A549 (cell line): ENCODE data around the gene RAD18. TPM values are rescaled to one million over a fixed set of nuclear protein-coding genes. Genes with fewer than 3 reads are reported as not detected.

Source experiments
- ATAC-seq, 2 experiments: fragments of 200-7000 bp in 1 of 2; fragments of >200 bp in 1 of 2; cut with Nextera tagmentation in 1 of 2; cut with Tn5 transposase in 1 of 2; 3 replicates each; pipeline versions ENCODE4 v1.8.0 to v1.9.1; 2018 to 2020; ENCODE audit warnings: mild to moderate bottlenecking in 1 of 2, moderate library complexity in 1 of 2
- CTCF ChIA-PET: fragments of 300-600 bp; sonication (Branson Sonifier 250); formaldehyde crosslinking; extraction: SDS; loops from one replicate; lab custom pipeline; 2021; ENCODE audit warnings: antibody characterized with exemption, inconsistent platforms; lab: Yijun Ruan, JAX
- POLR2A ChIA-PET: fragments of 350-600 bp; formaldehyde crosslinking; extraction: SDS; loops from one replicate; lab custom pipeline; 2021; ENCODE audit warnings: antibody characterized with exemption, inconsistent platforms; lab: Yijun Ruan, JAX
- DNase-seq, 2 experiments: peaks; one replicate each; pipeline versions ENCODE4 v3.0.0 to v3.0.0-alpha.2; 2011 to 2016; ENCODE audit warnings: low read depth in 1 of 2, low spot score in 1 of 2
- FAIRE-seq: peaks from 2 replicates; lab custom pipeline; 2011; peaks lifted over from hg19 to GRCh38; lab: Jason Lieb, UNC
- H3K27ac ChIP-seq, 2 experiments: fragments of >200 bp; sonication (Bioruptor Twin); formaldehyde crosslinking; 3 replicates each; pipeline ENCODE4 v1.5.1; 2016 to 2017
- H3K4me1 ChIP-seq: fragments of >200 bp; sonication (Bioruptor Twin); formaldehyde crosslinking; 3 replicates; pipeline ENCODE4 v1.6.1; 2016
- H3K4me2 ChIP-seq: fragments of >200 bp; sonication (Bioruptor Twin); formaldehyde crosslinking; 3 replicates; pipeline ENCODE4 v1.6.1; 2016
- H3K4me3 ChIP-seq: fragments of >200 bp; sonication (Bioruptor Twin); formaldehyde crosslinking; 3 replicates; pipeline ENCODE4 v1.5.1; 2016
- H3K9me3 ChIP-seq: fragments of >200 bp; sonication (Bioruptor Twin); formaldehyde crosslinking; 3 replicates; pipeline ENCODE4 v1.6.1; 2016
- BHLHE40 ChIP-seq: IDR thresholded peaks from 2 replicates; pipeline ENCODE4 v1.6.1; 2012; ENCODE audit warnings: low read depth, low read length, inconsistent platforms
- CHD2 ChIP-seq: fragments of 150-350 bp; IDR thresholded peaks from 2 replicates; pipeline ENCODE4 v1.6.1; 2014; ENCODE audit warnings: low read length; ENCODE audit not compliant: partially characterized antibody
- CTCF ChIP-seq: fragments of >200 bp; sonication (Bioruptor Twin); formaldehyde crosslinking; IDR thresholded peaks from 3 replicates; pipeline ENCODE4 v1.5.1; 2016
- EHMT2 ChIP-seq: fragments of 200-600 bp; sonication (generic); IDR thresholded peaks from 2 replicates; pipeline ENCODE4 v1.6.1; 2016; ENCODE audit warnings: antibody characterized with exemption, low read depth, mild to moderate bottlenecking, moderate library complexity
- EP300 ChIP-seq, 2 experiments: fragments of >200 bp; sonication (Bioruptor Twin); formaldehyde crosslinking; IDR thresholded peaks; 2 replicates in 1 of 2; 3 replicates in 1 of 2; pipeline ENCODE4 v1.6.1; 2016 to 2017
- FOSL2 ChIP-seq, 2 experiments: fragments of 450-650 bp in 1 of 2; fragments of >200 bp in 1 of 2; sonication (Bioruptor Twin) in 1 of 2; formaldehyde crosslinking; IDR thresholded peaks; 2 replicates each; pipeline versions ENCODE4 v1.5.0 to v1.6.1; 2016 to 2020; ENCODE audit warnings: mild to moderate bottlenecking in 1 of 2, moderate library complexity in 1 of 2
- GATA3 ChIP-seq: IDR thresholded peaks from 2 replicates; pipeline ENCODE4 v1.6.1; 2012; ENCODE audit warnings: borderline replicate concordance
- HDAC2 ChIP-seq: fragments of 200-600 bp; sonication (generic); IDR thresholded peaks from 2 replicates; pipeline ENCODE4 v1.6.1; 2016
- HES2 ChIP-seq: fragments of >200 bp; sonication (Bioruptor Twin); formaldehyde crosslinking; IDR thresholded peaks from 2 replicates; pipeline ENCODE4 v1.6.1; 2016
- HOXB13 ChIP-seq: fragments of 250-450 bp; sonication (Bioruptor Pico); IDR thresholded peaks from 2 replicates; pipeline ENCODE4 v1.5.0; 2020; ENCODE audit warnings: low read depth, mild to moderate bottlenecking, moderate library complexity
- HOXB5 ChIP-seq: fragments of 250-450 bp; sonication (Bioruptor Pico); IDR thresholded peaks from 2 replicates; pipeline ENCODE4 v1.5.0; 2020; ENCODE audit warnings: mild to moderate bottlenecking, moderate library complexity
- JUNB ChIP-seq: fragments of >200 bp; sonication (Bioruptor Twin); formaldehyde crosslinking; IDR thresholded peaks from 2 replicates; pipeline ENCODE4 v1.6.1; 2016
- KDM5A ChIP-seq: fragments of 200-600 bp; sonication (generic); IDR thresholded peaks from 2 replicates; pipeline ENCODE4 v1.6.1; 2016; ENCODE audit warnings: antibody characterized with exemption, mild to moderate bottlenecking
- MAFK ChIP-seq: fragments of 450-650 bp; IDR thresholded peaks from 2 replicates; pipeline ENCODE4 v1.6.1; 2014; ENCODE audit not compliant: partially characterized antibody
- NR3C1 ChIP-seq: fragments of >200 bp; sonication (Bioruptor Twin); formaldehyde crosslinking; IDR thresholded peaks from 3 replicates; pipeline ENCODE4 v1.6.1; 2017
- PBX3 ChIP-seq: IDR thresholded peaks from 2 replicates; pipeline ENCODE4 v1.6.1; 2012
- PHF8 ChIP-seq: fragments of 200-600 bp; sonication (generic); IDR thresholded peaks from 2 replicates; pipeline ENCODE4 v1.6.1; 2016; ENCODE audit warnings: low read depth, mild to moderate bottlenecking, antibody characterized with exemption, moderate library complexity, borderline replicate concordance
- RAD21 ChIP-seq, 2 experiments: fragments of >200 bp in 1 of 2; sonication (Bioruptor Twin) in 1 of 2; formaldehyde crosslinking in 1 of 2; IDR thresholded peaks in 1 of 2; conservative IDR thresholded peaks in 1 of 2; 2 replicates in 1 of 2; 3 replicates in 1 of 2; pipeline ENCODE4 v1.6.1; 2012 to 2018; ENCODE audit warnings: inconsistent platforms in 1 of 2
- REST ChIP-seq: fragments of 200-600 bp; sonication (generic); IDR thresholded peaks from 2 replicates; pipeline ENCODE4 v1.6.1; 2016; ENCODE audit warnings: antibody characterized with exemption, mild to moderate bottlenecking, moderate library complexity
- RFX5 ChIP-seq: fragments of 450-650 bp; IDR thresholded peaks from 2 replicates; pipeline ENCODE4 v1.7.1; 2014; ENCODE audit warnings: antibody characterized with exemption, mild to moderate bottlenecking, moderate library complexity
- SMC3 ChIP-seq: fragments of >200 bp; sonication (Bioruptor Twin); formaldehyde crosslinking; IDR thresholded peaks from 3 replicates; pipeline ENCODE4 v1.6.1; 2018; ENCODE audit warnings: inconsistent platforms
- TP53 ChIP-seq: fragments of 250-450 bp; sonication (Bioruptor Pico); IDR thresholded peaks from 2 replicates; pipeline ENCODE4 v1.5.0; 2021; ENCODE audit warnings: mild to moderate bottlenecking, moderate library complexity
- USF2 ChIP-seq: fragments of 450-650 bp; IDR thresholded peaks from 2 replicates; pipeline ENCODE4 v1.6.1; 2014; ENCODE audit warnings: antibody characterized with exemption
- ZFP36 ChIP-seq: fragments of 450-650 bp; IDR thresholded peaks from 2 replicates; pipeline ENCODE4 v1.6.1; 2014; ENCODE audit warnings: borderline replicate concordance; ENCODE audit not compliant: partially characterized antibody
- ZSCAN20 ChIP-seq: fragments of 250-450 bp; sonication (Bioruptor Pico); IDR thresholded peaks from 2 replicates; pipeline ENCODE4 v1.8.0; 2022; ENCODE audit warnings: mild to moderate bottlenecking, moderate library complexity
- WGBS: methylation state at CpG from one replicate; pipeline ENCODE4 v1.1.6; 2017; ENCODE audit errors: missing lambda C conversion rate; 5-methylcytosine and 5-hydroxymethylcytosine counted together
- polyA plus RNA-seq, 4 experiments: library from polyadenylated mRNA; depleted of rRNA in 3 of 4; stranded (reverse); fragments of >200 nt; fragmentation: RNase III in 1 of 4; extraction: RNeasy Plus Mini Kit Qiagen cat#74134 plus additional on column Dnase treatment in 1 of 4; gene quantifications; 2 replicates in 3 of 4; 3 replicates in 1 of 4; pipeline ENCODE4 v1.2.3, GENCODE V29; 2011 to 2017

The RAD18 gene
- polyA plus RNA-seq, 2 of the 4 experiments (the other 2 are of a cell fraction) = 11.8 to 23.2 TPM

- H3K4me2 ChIP-seq = no peak overlapping the region
- ATAC-seq (no peak), FAIRE-seq (no peak), DNase-seq (no peak)
- WGBS = 84% methylated on average over 3 of the region's 3 CpGs
- no peaks in the 10 kb centered on the region for H3K9me3 ChIP-seq
- TF ChIP-seq HDAC2 (no peak), FOSL2 (IDR thresholded peaks at IDR 0.05) (no peak), FOSL2 (CRISPR knock-in tag; IDR thresholded peaks at IDR 0.05) (no peak), EP300 (IDR thresholded peaks at IDR 0.05) (no peak), HES2 (no peak), PHF8 (no peak), TP53 (CRISPR knock-in tag) (no peak), CTCF (no peak), SMC3 (no peak), REST (no peak), ZFP36 (no peak)
- H3K27ac ChIP-seq = peak overlapping the region in 1 of 2 experiments; percentile 60; a peak in 2 of 6 replicates
- H3K4me3 ChIP-seq = no peak overlapping the region
- POLR2A ChIA-PET = no interaction called here
- CTCF ChIA-PET = interaction anchor here (0.7 kb wide), 1 partner anchor 10 kb away, joined by 3 read pairs; no protein-coding TSS in a partner anchor
- H3K4me1 ChIP-seq = peaks cover 26% of the 10 kb centered on the region
Observed at GRCh38 chr3:8841472-8841871, 121.8 kb downstream of the RAD18 start.

- H3K27ac ChIP-seq = peak overlapping the region in 1 of 2 experiments; percentile 60; a peak in 4 of 6 replicates
- no peak for TF ChIP-seq ZSCAN20
- TF ChIP-seq PBX3 = no peak
- no peak for TF ChIP-seq HDAC2
- TF ChIP-seq CHD2 = no peak
- no peak for TF ChIP-seq KDM5A
- no peak for TF ChIP-seq MAFK
- TF ChIP-seq RAD21 (conservative IDR thresholded peaks at IDR 0.05 in 1 of 2, IDR thresholded peaks at IDR 0.05 in 1 of 2) = no peak
- no peak for TF ChIP-seq HOXB13 (CRISPR knock-in tag)
- TF ChIP-seq GATA3 = peak; percentile 9; the same call in 1 of the 2 replicates
- TF ChIP-seq HOXB5 (CRISPR knock-in tag) = no peak
- no peak for TF ChIP-seq NR3C1
- TF ChIP-seq USF2 = peak; percentile 65
- no peak for TF ChIP-seq EHMT2
- TF ChIP-seq RFX5 = no peak
- TF ChIP-seq BHLHE40 = no peak
- 0 out of 2 replicates have a peak, but pooled peaks have one; percentile 12 for TF ChIP-seq JUNB
- FAIRE-seq (no peak), ATAC-seq (peak; percentile 68 to 79; a peak in 5 of 6 replicates), DNase-seq (peak in 1 of 2 experiments; percentile 45)
- 9% methylated on average over 5 of the region's 5 CpGs for WGBS
- CTCF ChIA-PET = interaction anchor here (0.7 to 1.4 kb wide), 3 partner anchors 11 to 71 kb away, joined by 3 to 10 read pairs (median 3); partner anchors contain the start of gene OXTR
- peaks cover 19% of the 10 kb centered on the region for H3K4me1 ChIP-seq
- peak overlapping the region; percentile 52 for H3K4me2 ChIP-seq
- H3K9me3 ChIP-seq = no peaks in the 10 kb centered on the region
- POLR2A ChIA-PET = no interaction called here
- H3K4me3 ChIP-seq = no peak overlapping the region
Observed at GRCh38 chr3:8840556-8840955, 122.7 kb downstream of the RAD18 start.
